Activated CD8-positive, alpha-beta T cell treated with anti-CD3 and anti-CD28 coated beads for 36 hours (primary cell): ENCODE measurements around the gene JAML. TPM values are rescaled to one million over a fixed set of nuclear protein-coding genes. Genes with fewer than 3 reads are reported as not detected.

ENCODE experiments used
- ATAC-seq: fragments of 200-7000 bp; cut with Tn5 transposase; one replicate; pipeline ENCODE4 v1.10.0; 2021; ENCODE audit warnings: mild to moderate bottlenecking, moderate library complexity
- CTCF ChIA-PET: fragments of 350-600 bp; sonication (Branson Sonifier 250); formaldehyde crosslinking; loops from one replicate; lab custom pipeline; 2021; ENCODE audit warnings: antibody characterized with exemption; lab: Charles Lee
- POLR2A ChIA-PET: fragments of 350-600 bp; sonication (Branson Sonifier 250); formaldehyde crosslinking; loops from one replicate; lab custom pipeline; 2021; ENCODE audit warnings: antibody characterized with exemption; lab: Charles Lee
- DNase-seq: peaks from one replicate; pipeline ENCODE4 v3.0.0-alpha.2; 2020
- H3K27ac Mint-ChIP-seq: one replicate; pipeline ENCODE4 v1.8.0; 2021; ENCODE audit warnings: mild to moderate bottlenecking, mixed read lengths
- H3K27me3 Mint-ChIP-seq: one replicate; pipeline ENCODE4 v1.8.0; 2021; ENCODE audit warnings: mixed read lengths
- H3K36me3 Mint-ChIP-seq: one replicate; pipeline ENCODE4 v1.8.0; 2021; ENCODE audit warnings: low read depth, mixed read lengths
- H3K4me1 Mint-ChIP-seq: one replicate; pipeline ENCODE4 v1.8.0; 2021; ENCODE audit warnings: low read depth, mixed read lengths
- H3K4me3 Mint-ChIP-seq: one replicate; pipeline ENCODE4 v1.8.0; 2021; ENCODE audit warnings: mild to moderate bottlenecking, moderate library complexity, mixed read lengths
- H3K9me3 Mint-ChIP-seq: one replicate; pipeline ENCODE4 v1.8.0; 2021; ENCODE audit warnings: mixed read lengths
- CTCF ChIP-seq: fragments of 200-600 bp; IDR thresholded peaks from one replicate; pipeline ENCODE4 v1.8.0; 2022; ENCODE audit warnings: antibody characterized with exemption, mild to moderate bottlenecking
- intact Hi-C: fragments of 100-400 bp; cut with micrococcal nuclease; formaldehyde crosslinking; loops from one replicate; pipeline ENCODE4 v1.10.0; 2022
- total RNA-seq, 2 experiments: library from RNA; stranded (reverse); gene quantifications; one replicate each; pipeline ENCODE4 v1.2.3, GENCODE V29; 2021

Gene JAML
- total RNA-seq, 2 experiments from 2014 or later, result 236 to 251 TPM

GRCh38 chr11:118217575-118217974 is 7.2 kb downstream of the JAML start:
- H3K9me3 Mint-ChIP-seq, result peaks cover 3% of the 10 kb centered on the region
- ATAC-seq, result peak; percentile 62
- H3K27ac Mint-ChIP-seq, result peak overlapping the region; percentile 100
- no peaks in the 10 kb centered on the region for H3K27me3 Mint-ChIP-seq
- intact Hi-C loops, result loop anchor here (1.0 to 5.0 kb wide), 4 partner anchors 16 to 125 kb away; partner anchors contain the start of genes CD3D, CD3G and MPZL3
- DNase-seq, result peak; percentile 67
- ChIA-PET POLR2A (interaction anchor here (0.6 to 19.8 kb wide), 18 partner anchors 6 to 129 kb away, joined by 3 to 364 read pairs (median 7); partner anchors contain the start of genes CD3E, JAML, MPZL2 and MPZL3), CTCF (interaction anchor here (1.0 to 10.2 kb wide), 7 partner anchors 9 to 77 kb away, joined by 3 to 100 read pairs (median 3); no protein-coding TSS in a partner anchor)
- peaks cover 84% of the 10 kb centered on the region for H3K36me3 Mint-ChIP-seq
- no peak for TF ChIP-seq CTCF
- H3K4me3 Mint-ChIP-seq, result peak overlapping the region; percentile 96
- peaks cover 83% of the 10 kb centered on the region for H3K4me1 Mint-ChIP-seq

DNA sequence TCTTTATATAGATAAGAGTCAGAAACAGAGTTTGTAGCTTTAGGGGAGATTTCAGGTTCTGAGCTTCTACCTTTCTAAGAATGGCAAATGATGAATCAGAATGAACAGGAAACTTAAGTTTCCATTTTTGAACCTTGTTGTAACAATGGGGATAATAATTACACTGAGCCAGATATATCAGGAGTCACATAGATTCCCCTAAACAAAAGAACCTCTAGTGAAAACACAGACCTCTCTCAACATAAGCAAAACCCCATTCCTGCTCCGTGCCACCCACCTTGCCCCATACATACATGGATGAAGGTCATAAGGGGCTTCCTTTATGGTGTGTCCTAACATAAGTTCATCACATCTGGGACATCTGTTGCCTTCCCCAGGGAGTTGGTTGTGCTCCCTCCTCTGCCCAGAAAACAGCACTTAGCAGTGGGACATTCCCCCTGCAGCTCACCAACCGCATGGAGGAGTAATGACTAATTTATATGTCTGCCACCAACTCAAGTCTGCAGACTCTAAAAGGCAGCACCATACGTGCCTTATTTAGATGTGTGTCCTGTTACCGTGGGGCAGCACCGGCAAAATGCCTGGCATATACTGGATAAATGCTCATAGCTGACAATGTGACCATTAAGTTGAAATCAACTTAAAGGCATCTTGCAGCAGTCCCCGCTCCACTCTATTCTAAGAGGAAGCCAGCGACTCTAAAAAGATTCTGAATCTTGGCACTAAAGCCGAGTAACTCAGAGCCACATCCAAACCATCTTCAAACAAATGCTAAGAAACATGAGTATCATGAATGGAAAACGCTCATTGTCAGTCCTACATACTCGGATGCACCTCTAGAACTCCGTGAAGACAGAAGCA is 8.0 kb downstream of the JAML start:
- H3K4me3 Mint-ChIP-seq, result peak overlapping the region; percentile 96
- no peak for TF ChIP-seq CTCF
- DNase-seq (peak; percentile 79), ATAC-seq (peak; percentile 70)
- H3K27ac Mint-ChIP-seq, result peak overlapping the region; percentile 100
- peaks cover 84% of the 10 kb centered on the region for H3K36me3 Mint-ChIP-seq
- H3K9me3 Mint-ChIP-seq, result peaks cover 3% of the 10 kb centered on the region
- CTCF ChIA-PET, result interaction anchor here (0.9 to 10.2 kb wide), 14 partner anchors 8 to 409 kb away, joined by 3 to 100 read pairs (median 4); partner anchors contain the start of genes JAML and MPZL2
- peaks cover 84% of the 10 kb centered on the region for H3K4me1 Mint-ChIP-seq
- POLR2A ChIA-PET, result interaction anchor here (0.6 to 19.8 kb wide), 22 partner anchors 7 to 211 kb away, joined by 3 to 364 read pairs (median 4); partner anchors contain the start of genes CD3E, JAML, MPZL2 and MPZL3
- intact Hi-C loops, result loop anchor here (1.0 to 5.0 kb wide), 4 partner anchors 16 to 125 kb away; partner anchors contain the start of genes CD3D, CD3G and MPZL3
- H3K27me3 Mint-ChIP-seq, result no peaks in the 10 kb centered on the region

GRCh38 chr11:118215765-118216164 is 9.0 kb downstream of the JAML start:
- DNase-seq (peak; percentile 28), ATAC-seq (no peak)
- ChIA-PET CTCF (interaction anchor here (1.2 to 10.2 kb wide), 8 partner anchors 9 to 137 kb away, joined by 3 to 100 read pairs (median 7); partner anchors contain the start of gene JAML), POLR2A (interaction anchor here (0.7 to 19.8 kb wide), 13 partner anchors 8 to 150 kb away, joined by 3 to 364 read pairs (median 12); partner anchors contain the start of genes CD3E, JAML and MPZL3)
- peaks cover 85% of the 10 kb centered on the region for H3K36me3 Mint-ChIP-seq
- H3K4me1 Mint-ChIP-seq, result peaks cover 83% of the 10 kb centered on the region
- TF ChIP-seq CTCF, result no peak
- H3K4me3 Mint-ChIP-seq, result peak overlapping the region; percentile 96
- H3K9me3 Mint-ChIP-seq, result peaks cover 3% of the 10 kb centered on the region
- H3K27ac Mint-ChIP-seq, result peak overlapping the region; percentile 100
- intact Hi-C loops, result loop anchor here (5.0 kb wide), 3 partner anchors 37 to 127 kb away; partner anchors contain the start of genes CD3D, CD3G and MPZL3
- no peaks in the 10 kb centered on the region for H3K27me3 Mint-ChIP-seq

DNA sequence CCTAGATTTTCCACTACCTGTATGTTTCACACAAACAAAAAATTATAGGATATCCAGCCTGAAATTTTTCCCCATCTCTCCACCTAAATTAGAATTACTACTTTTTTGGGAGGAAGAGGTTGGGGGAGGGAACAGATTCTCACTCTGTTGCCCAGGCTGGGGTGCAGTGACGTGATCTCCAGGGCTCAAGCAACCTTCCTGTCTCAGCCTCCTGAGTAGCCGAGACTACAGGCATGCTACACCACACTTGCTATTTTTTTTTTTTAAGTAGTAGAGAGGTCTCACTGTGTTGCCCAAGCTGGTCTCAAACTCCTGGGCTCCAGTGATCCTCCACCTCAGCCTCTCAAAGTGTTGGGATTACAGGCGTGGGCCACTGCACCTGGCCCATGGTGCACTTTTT is 9.5 kb downstream of the JAML start:
- POLR2A ChIA-PET, result interaction anchor here (0.7 to 19.8 kb wide), 11 partner anchors 9 to 150 kb away, joined by 3 to 364 read pairs (median 61); partner anchors contain the start of genes CD3E, JAML and MPZL3
- intact Hi-C loops, result loop anchor here (5.0 kb wide), 3 partner anchors 37 to 127 kb away; partner anchors contain the start of genes CD3D, CD3G and MPZL3
- DNase-seq (peak; percentile 65), ATAC-seq (peak; percentile 31)
- Mint-ChIP-seq H3K36me3 (peaks cover 85% of the 10 kb centered on the region), H3K4me3 (peak overlapping the region; percentile 96), H3K27ac (peak overlapping the region; percentile 100), H3K27me3 (no peaks in the 10 kb centered on the region), H3K4me1 (peaks cover 85% of the 10 kb centered on the region), H3K9me3 (peaks cover 3% of the 10 kb centered on the region)
- TF ChIP-seq CTCF, result no peak
- CTCF ChIA-PET, result interaction anchor here (1.5 to 10.2 kb wide), 7 partner anchors 9 to 138 kb away, joined by 4 to 100 read pairs (median 8); partner anchors contain the start of gene JAML
